Medulla oblongata (tissue), 1 donor: ENCODE results near the gene NOTCH3.
A peak's percentile ranks its signal among the peaks of the same experiment; 100 is the strongest.

Experiments
- DNase-seq: peaks from one replicate; pipeline ENCODE4 v3.0.0-alpha.2; 2015; ENCODE audit errors: extremely low spot score

Gene NOTCH3

DNA sequence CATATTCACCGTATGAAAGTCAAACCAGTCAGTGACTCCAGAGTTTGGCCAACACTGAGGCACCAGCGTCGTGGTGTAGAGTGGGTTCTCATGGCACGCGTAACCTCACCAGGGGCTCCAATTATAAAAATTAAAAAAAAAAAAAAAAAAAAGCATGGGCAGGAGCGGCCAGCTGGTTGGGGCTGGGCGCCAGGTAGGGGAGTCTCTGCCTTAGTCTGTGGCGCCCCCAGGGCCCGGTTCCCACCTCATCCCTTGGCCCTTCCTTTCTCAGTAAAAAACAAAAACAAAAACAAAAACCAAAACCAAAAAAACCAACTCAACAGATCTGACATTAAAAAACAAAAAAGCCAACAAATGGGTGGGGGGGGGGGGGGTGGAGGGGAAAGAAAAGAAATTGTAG, 36.1 kb upstream of the NOTCH3 start:
- no peak for DNase-seq

DNA sequence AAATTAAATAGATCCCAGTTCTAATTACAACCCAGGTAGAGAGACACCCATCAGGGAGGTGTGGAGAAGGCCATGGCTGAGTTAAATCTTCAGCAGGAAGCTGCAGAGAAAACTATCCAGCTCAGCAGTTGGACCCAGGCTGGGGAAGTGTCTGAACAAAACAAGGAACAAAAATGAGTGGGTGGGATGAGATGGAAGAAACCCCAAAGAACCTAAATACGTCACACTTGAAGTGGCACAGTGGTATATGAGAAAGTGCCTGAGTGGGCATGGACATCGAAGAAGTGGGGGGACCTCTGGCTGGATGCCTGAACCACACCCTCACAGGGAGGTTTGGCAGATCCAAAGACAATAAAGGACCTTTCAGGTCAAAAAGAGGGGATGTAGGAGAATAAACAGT, 35.0 kb upstream of the NOTCH3 start:
- no peak for DNase-seq

DNA sequence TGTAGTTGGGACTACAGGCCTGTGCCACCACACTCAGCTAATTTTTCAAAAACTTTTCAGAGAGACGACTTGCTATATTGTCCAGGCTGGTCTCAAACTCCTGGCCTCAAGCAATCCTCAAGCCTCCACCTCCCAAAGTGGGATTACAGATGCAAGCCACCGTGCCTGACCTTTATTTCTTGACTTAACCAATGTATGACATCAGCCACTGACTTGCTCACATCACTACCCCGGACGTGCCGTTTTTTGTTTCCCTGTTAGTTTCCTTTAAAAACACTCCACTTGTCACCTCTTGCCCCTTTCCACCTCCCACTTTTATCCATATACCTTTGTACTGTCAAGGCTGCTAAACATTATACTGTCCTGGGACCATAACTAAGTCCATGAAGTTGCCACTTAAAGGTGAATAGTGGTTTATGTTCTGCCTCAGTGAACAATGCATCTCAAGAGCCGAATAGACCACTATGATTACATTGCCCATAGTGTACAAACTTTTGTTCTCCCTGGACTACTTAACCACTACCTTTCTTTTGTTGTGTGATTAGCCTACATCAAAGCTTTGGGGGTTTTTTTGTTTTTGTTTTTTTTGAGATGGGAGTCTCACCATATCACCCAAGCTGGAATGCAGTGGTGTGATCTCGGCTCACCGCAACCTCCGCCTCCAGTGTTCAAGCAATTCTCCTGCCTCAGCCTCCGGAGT, 33.8 kb upstream of the NOTCH3 start:
- no peak for DNase-seq

DNA sequence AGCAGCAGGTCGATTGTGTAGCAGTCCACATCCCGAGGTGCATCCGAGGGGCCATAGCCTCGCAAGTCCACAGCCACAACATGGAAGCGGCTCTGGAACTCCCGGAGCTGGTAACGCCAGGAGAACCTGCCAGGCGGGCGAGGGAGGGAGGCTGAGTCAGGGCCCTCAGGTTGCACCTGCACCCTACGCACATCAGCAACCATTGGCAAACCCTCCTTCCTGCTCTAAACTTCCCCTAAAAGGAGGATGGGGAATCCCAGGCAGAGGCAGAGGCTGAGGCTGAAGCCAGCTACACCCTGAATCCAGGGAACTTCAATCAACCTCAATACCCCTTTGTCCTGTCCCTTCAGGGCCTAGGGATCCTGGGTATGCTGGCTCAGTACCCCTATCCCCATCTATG, 30.5 kb upstream of the NOTCH3 start:
- no peak for DNase-seq

DNA sequence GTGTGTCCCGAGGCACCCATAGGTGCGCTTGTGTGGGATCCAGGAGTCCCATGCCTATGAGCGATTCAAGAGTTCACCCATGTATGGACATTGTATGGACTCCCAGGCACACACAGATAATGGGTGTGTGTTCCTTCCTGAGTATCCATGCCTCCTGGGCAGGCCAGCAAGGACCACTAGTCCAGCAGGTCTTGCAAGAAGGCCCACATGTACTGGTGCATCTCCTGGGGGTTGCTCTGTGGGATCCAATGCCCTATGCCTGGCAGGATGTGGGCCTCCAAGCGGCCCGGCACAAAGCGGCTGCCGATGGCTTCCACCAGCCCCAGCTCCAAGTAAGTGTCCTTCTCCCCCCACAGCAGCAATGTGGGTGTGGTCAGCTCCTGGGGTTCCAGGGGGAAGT, 26.5 kb upstream of the NOTCH3 start:
- no peak for DNase-seq

DNA sequence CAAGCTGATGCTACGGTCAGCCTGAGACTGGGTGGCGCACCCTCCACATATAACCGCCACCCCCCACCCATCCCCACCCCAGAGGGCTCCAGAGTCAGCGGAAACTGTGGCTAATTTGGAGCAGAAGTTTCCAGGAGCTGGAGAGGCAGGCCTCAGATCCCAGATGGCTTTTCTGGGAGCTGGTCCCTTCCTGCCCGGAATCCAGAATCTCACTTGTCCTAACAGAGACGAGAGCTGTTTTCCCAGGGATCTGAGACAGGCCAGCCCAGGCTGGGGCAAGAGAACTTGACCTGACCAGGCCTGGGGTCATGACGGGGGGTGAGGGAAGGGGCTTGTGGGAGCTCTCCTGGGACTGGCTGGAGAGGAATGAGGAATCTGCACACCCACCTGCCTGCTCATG, 25.0 kb upstream of the NOTCH3 start:
- DNase-seq: no peak

DNA sequence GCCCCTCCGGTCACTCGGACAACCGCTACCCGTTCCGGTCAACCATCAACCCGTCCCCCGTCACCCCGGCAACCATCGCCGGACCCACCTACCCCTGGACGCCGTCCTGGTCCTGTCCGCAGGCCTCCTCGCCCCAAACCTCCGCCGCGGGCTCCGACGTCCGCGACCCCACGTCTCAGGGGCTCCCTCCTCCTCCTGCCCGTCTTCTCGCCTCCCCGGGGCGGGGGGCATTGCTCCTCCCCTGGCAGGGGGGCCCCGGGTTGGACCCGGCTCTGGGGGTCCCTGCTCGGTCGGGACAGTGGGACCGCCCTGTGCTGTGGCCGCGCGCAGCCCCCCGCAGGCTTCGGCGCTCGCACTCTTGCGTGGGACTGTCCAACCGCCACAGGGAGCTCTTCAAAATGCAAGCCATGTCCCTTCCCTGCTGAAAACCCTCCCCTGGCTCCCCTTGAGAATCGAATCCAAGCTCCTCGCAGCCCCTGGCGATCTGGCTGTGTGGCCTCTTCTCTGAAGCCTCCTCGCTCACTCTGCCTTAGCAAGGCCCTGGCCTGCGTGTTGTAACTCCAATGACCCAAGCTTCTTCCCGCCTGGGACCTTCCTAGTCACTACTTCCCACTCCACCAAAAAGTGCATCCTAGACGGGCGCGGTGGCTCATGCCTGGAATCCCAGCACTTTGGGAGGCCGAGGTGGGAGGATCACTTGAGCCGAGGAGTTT, 23.0 kb upstream of the NOTCH3 start:
- peak; percentile 42 for DNase-seq

DNA sequence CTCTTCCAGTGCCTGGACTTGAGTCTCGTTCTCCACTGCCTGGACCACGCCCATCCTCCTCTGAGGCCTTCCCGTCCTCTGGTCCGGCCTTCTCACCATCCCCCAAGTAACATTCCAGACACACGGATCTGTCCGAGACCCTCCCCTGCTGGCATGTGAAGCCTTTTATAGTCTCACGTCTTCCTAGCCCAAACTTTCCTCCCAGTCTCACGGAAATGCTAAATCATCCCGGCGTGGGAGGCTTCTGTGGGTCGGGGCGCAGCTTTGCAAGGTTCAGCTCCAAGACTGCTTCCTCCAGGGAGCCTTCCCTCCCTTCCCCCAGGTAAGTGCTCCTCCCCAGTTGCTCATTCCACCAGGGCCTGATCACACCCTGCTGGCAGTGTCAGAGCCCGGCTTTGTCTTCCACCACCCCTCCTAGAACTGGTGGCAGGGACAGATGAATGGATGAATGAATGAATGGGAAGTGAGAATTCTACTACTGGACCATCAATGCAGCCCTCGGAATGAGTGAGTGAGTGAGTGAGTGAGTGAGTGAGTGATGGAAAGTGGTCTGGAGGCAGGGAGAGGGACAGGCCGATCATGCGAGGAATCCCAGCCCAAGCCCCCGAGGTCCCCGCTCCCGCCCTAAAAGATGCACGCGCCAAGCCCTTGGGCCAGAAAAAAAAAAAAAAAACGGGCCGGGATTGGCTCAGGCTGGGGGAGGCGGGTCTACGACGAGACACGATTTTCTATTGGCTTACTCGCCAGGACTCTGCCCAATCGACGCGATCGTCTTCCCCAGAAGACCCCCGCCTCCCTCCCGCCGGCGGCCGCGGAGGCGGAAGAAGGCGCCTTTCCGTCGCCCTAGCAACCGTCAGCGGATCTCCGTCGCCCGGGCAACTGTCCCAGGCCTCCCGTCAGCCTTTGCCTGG, 22.2 kb upstream of the NOTCH3 start:
- peak; percentile 95 for DNase-seq

DNA sequence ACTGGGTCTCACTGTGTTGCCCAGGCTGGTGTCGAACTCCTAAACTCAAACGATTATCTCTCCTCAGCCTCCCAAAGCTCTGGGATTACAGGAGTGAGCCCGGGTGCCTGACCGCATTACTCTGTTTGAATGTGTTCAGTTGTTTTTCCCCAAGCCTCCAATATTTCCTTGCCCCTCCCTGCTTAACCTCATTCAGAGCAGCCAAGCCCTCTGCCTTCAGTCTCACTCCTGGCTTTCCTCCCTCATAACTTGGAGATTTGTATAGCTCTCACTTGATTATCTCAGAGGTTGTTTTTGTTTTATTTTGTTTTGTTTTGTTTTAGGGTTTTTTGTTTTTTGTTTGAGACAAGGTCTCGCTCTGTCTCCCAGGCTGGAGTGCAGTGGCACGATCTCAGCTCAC, 20.0 kb upstream of the NOTCH3 start:
- no peak for DNase-seq

DNA sequence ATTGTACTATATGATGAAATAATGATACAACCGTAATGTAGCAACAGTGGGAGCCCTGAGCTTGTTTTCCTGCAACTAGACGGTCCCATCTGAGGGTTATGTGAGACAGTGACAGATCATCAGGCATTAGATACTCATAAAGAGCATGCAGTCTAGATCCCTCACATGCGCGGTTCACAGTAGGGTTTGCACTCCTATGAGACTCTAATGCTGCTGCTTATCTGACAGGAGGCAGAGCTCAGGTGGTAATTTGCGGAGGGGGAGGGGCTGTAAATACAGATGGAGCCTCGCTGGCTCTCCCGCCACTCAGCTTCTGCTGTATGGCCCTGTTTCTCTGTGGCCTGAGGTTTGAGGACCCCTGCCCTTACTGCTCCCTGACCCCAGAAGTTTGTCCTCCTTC, 17.7 kb upstream of the NOTCH3 start:
- DNase-seq: no peak

DNA sequence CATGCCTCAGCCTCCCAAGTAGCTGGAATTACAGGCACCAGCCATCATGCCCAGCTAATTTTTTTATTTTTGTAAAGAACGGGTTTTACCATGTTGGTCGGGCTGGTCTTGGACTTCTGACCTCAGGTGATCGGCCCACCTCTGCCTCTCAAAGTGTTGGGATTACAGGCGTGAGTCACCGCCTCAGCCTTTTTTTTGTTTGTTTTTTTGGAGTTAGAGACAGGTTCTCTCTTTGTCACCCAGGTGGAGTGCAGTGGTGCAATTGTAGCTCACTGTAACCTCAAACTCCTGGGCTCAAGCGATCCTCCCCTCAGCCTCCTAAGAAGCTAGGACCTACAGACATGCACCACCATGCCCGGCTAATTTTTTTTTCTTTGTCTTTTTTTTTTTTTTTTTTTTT, 15.6 kb upstream of the NOTCH3 start:
- no peak for DNase-seq

DNA sequence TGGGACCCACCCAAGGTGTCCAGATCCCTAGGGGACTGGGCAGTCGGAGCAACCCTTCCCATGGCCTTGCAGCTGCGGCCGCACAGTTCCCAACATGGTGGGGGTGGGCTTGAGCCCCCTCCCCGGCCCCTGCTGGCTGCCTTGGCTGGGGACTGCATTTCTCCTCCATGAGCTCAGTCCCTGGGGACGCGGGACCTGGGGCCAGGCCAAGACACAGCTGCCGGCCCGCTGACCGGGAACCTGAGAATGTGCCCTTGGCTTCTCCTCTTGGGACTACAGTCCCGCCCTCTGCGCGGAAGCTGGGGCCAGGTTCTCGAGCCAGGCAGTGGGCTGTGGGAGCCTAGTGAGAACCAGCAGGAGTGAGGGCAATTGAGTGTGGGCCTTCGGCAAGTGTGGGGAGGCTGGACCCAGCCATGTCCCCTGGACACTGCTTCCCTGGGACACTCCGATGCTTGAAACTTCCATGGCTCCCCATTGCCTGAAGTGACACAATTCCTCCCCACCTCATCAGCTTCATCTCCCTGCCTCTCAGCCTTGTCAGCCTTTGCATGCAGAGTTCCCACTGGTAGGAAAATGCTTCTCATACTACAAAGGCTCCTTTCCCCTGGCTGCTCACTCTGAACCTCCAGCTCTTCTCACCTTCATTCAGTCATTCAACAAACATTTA, 13.1 kb upstream of the NOTCH3 start:
- no peak for DNase-seq

DNA sequence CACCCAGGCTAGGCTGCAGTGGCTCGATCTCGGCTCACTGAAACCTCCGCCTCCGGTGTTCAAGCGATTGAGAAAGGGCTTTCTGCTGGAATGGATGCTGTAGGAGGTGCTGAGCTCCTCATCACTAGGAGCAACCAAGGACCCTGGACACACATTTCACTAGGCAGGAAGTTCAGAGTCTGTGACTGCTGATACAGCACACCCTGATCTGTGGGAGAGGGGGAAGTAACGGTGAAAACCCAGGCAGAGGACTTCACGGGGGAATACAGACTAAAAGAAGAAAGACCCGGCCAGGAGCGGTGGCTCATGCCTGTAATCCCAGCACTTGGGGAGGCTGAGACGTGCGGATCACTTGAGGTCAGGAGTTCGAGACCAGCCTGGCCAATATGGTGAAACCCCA, 11.9 kb upstream of the NOTCH3 start:
- DNase-seq: no peak

DNA sequence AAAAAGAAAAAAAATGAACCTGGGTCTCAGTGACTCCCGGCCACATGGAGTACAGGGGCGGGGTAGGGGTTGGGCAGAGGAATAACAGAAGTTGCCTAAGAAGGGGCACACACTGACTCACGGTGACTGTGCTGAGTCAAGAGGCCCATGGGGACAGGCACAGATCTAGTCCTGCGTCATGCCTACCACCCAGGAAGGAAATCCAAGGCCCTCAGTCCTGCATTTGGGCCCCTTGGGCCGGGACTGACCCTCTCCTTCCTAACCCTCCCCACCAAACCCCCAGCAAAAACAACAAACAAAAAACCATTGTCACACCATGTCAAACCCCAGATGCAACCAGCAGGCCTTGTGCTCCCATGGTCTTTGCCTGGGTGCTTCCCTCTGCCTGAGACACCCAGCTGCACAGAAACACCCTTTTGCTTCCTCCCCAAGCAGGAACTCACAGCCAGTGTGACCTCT, 9.6 kb upstream of the NOTCH3 start:
- no peak for DNase-seq

DNA sequence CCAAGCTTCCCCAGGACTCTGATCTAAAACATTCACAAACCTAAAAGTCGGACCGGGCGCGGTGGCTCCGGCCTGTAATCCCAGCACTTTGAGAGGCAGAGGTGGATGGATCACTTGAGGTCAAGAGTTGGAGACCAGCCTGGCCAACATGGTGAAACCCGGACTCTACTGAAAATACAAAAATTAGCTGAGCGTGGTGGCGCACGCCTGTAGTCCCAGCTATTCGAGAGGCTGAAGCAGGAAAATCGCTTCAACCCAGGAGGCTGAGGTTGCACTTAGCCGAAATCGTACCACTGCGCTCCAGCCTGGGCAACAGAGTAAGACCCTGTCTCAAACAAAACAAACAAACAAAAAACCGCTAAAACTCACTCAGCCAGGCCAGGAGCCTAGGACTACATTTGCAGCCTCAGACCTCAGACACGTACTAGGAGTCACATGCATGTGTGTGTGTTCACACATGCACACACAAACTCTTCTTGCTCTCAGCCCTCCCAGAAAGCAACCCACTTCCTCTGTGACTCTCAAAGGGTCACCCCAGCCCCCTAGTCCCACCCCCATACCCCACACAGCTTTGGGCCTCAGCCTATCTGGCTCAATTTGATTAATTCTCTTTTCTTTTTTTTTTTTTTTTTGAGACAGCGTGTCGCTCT, 704 bp upstream of the NOTCH3 start:
- no peak for DNase-seq

DNA sequence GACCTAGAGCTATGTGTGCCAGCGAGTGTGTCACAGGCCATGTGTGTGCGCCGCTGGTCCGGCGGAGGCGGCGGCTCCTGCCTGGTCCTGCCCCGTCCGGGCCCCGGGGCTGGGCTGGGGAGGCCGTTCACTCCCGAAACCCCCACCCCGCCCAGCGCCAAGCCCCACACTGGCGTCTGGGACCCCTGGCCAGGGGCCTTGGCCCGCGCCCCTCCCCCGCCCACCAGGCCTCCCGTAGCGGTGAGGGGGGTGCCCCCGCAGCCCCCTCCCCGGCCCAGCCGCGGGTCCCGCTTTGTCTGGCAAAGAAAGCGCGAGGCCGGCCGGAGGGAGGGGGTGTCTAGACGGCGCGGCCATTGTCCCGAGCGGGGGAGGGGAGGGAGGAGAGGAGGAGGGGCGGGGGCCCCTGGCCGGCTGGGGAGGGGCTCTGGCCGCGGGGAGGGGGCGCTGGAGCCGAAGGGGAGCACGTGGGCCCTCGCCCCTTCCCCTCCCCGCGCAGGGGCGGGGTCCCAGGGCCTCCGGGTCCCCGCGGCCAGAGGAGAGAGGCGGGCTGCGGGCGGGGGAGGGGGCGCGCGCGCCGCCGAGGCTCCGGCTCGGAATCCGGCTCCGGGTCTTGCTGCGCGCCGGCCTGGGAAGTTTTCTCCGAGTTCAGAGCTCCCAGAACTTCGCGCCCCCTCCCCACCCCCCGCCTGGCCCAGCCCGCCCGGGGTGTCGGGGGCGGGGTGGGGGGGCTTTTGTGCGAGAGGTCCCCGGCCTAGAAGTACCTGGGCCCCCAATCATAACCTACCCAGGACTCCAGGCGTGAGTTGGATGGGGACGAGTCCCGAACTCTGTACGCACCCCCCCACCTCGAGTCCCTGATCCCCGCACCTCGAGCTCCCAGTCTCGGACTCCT, 888 bp downstream of the NOTCH3 start:
- DNase-seq: no peak

DNA sequence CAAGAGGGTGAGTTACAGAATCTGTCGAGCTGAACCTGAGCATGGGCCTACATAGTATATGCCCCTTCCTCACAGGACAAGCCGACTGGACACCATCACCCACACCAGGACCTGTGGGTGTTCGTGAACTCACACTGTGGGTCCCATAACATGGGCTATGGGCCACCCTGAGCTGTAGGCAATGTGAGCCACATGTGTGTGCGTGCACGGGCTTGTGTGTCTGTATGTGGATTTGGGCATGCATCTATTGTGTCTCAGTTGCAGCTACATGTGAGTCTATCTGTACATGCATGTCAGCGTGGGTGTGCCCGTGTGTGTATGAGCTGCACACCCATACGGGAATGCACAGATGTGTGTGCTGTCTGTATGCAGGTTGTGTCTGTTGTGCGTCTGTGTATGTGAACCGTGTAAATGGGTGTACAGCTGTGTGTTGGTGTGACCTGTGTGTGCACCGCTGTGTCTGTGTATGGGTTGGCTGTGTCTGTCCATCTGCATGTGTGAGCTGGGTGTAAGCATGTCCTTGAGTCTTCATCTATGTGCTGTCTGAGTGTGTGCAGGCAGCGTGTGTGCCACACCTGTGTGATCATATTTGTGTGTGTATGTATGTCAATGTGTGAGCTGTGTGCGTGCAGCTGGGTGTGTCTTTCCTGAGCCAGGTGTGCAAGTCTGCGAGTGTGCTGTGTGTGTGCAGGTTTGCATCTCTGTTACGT, 1.7 kb downstream of the NOTCH3 start:
- no peak for DNase-seq

DNA sequence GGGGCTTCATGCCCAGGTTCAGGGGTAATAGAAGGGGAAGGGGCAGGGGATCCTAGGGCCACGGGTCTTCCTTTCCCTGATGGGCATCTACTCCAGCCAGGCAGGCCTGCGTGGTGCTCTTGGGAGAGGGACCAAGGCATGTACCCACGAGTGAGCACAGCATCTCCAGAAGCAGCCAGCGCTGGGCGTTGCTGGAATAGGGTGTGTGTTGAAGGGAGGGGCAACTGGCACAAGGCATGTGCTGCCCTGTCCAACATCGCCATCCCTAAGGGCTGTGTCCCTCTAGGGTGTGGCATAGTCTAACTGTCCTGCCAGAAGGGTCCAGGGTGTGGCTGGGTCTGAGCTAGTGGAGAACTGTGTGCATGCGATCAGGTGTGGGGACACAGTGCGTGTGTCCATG, 2.9 kb downstream of the NOTCH3 start:
- no peak for DNase-seq

DNA sequence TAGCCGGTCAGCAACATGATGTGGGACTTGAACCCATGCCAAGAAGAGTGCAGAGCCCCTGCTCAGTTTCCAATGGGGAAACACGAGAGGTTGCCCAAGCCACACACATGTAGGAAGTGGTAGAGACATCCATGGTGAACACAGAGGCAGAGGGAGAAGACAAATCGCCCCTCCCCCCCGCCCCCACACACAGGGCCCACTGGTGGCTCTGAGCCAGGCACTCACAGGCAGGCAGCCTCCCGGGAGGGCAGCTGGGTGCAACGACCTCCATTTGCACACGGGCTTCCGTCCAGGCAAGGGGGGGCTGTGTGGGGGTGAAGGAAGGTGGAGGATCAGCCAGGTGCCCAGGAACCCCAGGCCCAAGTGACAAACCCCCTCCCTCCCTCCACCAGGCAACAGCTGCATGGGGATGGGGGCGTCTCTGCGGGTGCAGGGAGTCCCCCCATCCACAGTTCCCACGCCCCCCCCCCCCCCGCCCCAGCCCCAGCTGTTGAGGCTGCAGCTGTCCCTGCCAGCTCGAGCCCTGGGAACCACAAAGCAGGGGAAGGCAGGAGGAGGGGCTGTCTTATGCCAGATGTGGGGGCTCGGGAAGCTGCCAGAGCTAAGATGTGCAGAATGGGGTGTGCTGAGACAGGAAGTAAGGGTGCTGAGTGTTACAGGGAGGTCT, 3.4 kb downstream of the NOTCH3 start:
- no peak for DNase-seq
